Adrenal gland (tissue), 12 donors: ENCODE measurements around the gene TMEM147. TPM values are rescaled to one million over a fixed set of nuclear protein-coding genes. Genes with fewer than 3 reads are reported as not detected.

ENCODE experiments used
- DNase-seq, 7 donors: peaks; one replicate each; pipeline ENCODE4 v3.0.0-alpha.2; 2019 to 2020
- H3K27ac ChIP-seq, 5 donors: fragments of 200-600 bp; sonication (generic) in 4 of 5; 1 replicate in 3 of 5; 2 replicates in 2 of 5; pipeline versions ENCODE4 v1.5.1 to v1.8.0; 2016 to 2020; ENCODE audit warnings: mild to moderate bottlenecking in 1 of 5
- H3K27me3 ChIP-seq: fragments of 200-600 bp; 2 replicates; pipeline ENCODE4 v1.8.0; 2021
- H3K36me3 ChIP-seq, 2 donors: fragments of 200-600 bp; replicated peaks in 1 of 2; 1 replicate in 1 of 2; 2 replicates in 1 of 2; pipeline versions ENCODE4 v1.5.1 to v1.8.0; 2018 to 2022
- H3K4me1 ChIP-seq, 2 donors: fragments of 200-600 bp; replicated peaks in 1 of 2; 1 replicate in 1 of 2; 2 replicates in 1 of 2; pipeline versions ENCODE4 v1.5.1 to v1.8.0; 2018 to 2021
- H3K4me3 ChIP-seq, 4 donors: fragments of 200-600 bp; sonication (generic) in 3 of 4; one replicate each; pipeline ENCODE4 v1.5.1; 2016 to 2018
- H3K9me3 ChIP-seq, 3 donors: fragments of 200-600 bp; sonication (generic) in 1 of 3; replicated peaks in 1 of 3; 1 replicate in 2 of 3; 2 replicates in 1 of 3; pipeline versions ENCODE4 v1.5.1 to v1.8.0; 2016 to 2021
- POLR2A ChIP-seq, 2 donors: fragments of 450-650 bp; IDR thresholded peaks; one replicate each; pipeline ENCODE4 v1.6.1; 2017; ENCODE audit warnings: antibody characterized with exemption in 2 of 2, mild to moderate bottlenecking in 2 of 2, moderate library complexity in 1 of 2
- WGBS, 4 donors: extraction: QIAGEN DNeasy Blood & Tissue Kit in 2 of 4; methylation state at CpG; one replicate each; pipeline versions ENCODE4 v1.1.5 to v1.1.7; 2013 to 2017; 5-methylcytosine and 5-hydroxymethylcytosine counted together
- intact Hi-C, 2 donors: fragments of 100-400 bp; cut with DNase I; formaldehyde crosslinking; loops; one replicate each; pipeline versions ENCODE4 v1.14.1 to v1.15.0; 2022 to 2023
- polyA plus RNA-seq, 3 donors: library from polyadenylated mRNA; stranded (reverse); fragments of 200-250 nt in 2 of 3; fragments of 350-450 nt in 1 of 3; fragmentation: Illumina TruSeq in 1 of 3; extraction: RNeasy Lipid Tissue Mini Kit (QIAGEN cat#74804) in 1 of 3; gene quantifications; one replicate each; pipeline ENCODE4 v1.2.3, GENCODE V29; 2013 to 2014
- total RNA-seq, 9 donors: library from RNA; depleted of rRNA in 4 of 9; stranded (reverse); fragments of >200 nt in 4 of 9; fragments of 120-200 nt in 1 of 9; fragmentation: NEBNext Ultra II Directional in 1 of 9; extraction: Animal tissue kit (Norgen Biotek cat#: 25700) in 1 of 9; gene quantifications; one replicate each; pipeline versions ENCODE4 v1.1.0 to v1.2.4, GENCODE V29; 2013 to 2023
- TF ChIP-seq, protein P1 (sequence below), 6 experiments: fragments of 450-650 bp in 4 of 6; fragments of 200-600 bp in 2 of 6; sonication (generic) in 1 of 6; IDR thresholded peaks; 1 replicate in 5 of 6; 2 replicates in 1 of 6; pipeline versions ENCODE4 v1.5.1 to v1.8.0; 2016 to 2021; ENCODE audit warnings: antibody characterized with exemption in 6 of 6, mild to moderate bottlenecking in 2 of 6, moderate library complexity in 1 of 6
- donor health status: healthy with polysubstance abuse.
- donor health status: Bipolar disorder and iron deficiency.
- donor health status: DM: yes; HTN: yes; CAD: no.
- donor health status: DM: no; HTN: no; CAD: no.
- donor health status: DM: no; HTN: no; CAD: no.
- donor health status: DM: yes; HTN: yes; CAD: no.

The TMEM147 gene
- total and polyA plus RNA-seq, 12 donors = 86.5 to 261 (median 180) TPM

- Histone ChIP-seq H3K9me3 (no peaks in the 10 kb centered on the region), H3K36me3 (no peaks in the 10 kb centered on the region), H3K27ac (no peak overlapping the region), H3K27me3 (no peaks in the 10 kb centered on the region), H3K4me3 (no peak overlapping the region), H3K4me1 (peaks cover 6 to 10% of the 10 kb centered on the region in 2 donors)
- intact Hi-C loops = no loop called here
- TF ChIP-seq, protein P1, sequence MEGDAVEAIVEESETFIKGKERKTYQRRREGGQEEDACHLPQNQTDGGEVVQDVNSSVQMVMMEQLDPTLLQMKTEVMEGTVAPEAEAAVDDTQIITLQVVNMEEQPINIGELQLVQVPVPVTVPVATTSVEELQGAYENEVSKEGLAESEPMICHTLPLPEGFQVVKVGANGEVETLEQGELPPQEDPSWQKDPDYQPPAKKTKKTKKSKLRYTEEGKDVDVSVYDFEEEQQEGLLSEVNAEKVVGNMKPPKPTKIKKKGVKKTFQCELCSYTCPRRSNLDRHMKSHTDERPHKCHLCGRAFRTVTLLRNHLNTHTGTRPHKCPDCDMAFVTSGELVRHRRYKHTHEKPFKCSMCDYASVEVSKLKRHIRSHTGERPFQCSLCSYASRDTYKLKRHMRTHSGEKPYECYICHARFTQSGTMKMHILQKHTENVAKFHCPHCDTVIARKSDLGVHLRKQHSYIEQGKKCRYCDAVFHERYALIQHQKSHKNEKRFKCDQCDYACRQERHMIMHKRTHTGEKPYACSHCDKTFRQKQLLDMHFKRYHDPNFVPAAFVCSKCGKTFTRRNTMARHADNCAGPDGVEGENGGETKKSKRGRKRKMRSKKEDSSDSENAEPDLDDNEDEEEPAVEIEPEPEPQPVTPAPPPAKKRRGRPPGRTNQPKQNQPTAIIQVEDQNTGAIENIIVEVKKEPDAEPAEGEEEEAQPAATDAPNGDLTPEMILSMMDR (IDR thresholded peaks at IDR 0.05) = no peak
- no peak for TF ChIP-seq POLR2A (IDR thresholded peaks at IDR 0.05)
- WGBS, 4 donors = 76 to 91% (median 76%) methylated on average over 5 to 6 of the region's 6 CpGs
- no peak for DNase-seq
Measured at GRCh38 chr19:35560677-35561076, 15.3 kb downstream of the TMEM147 start.

DNA sequence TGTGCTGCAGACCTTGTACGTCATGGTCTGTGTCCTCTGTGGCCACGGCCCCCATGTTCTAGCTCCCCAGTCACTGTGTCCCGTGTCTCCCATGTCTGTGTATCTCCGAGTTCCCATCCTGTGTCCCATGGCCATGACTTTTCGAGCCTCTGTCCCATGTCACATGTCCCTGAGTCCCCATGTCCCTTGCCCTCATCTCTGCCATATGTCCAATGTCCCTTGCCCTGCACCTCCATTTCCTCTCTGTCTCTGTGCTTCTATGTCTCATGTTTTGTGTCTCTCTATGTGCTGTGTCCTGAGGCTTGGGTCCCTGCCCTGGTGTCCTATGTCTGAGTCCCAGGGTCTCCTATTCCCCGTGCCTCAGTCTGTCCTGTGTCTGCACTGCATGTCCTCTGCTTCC is 16.0 kb downstream of the TMEM147 start:
- intact Hi-C loops = no loop called here
- H3K4me3 ChIP-seq = no peak overlapping the region
- H3K9me3 ChIP-seq = no peaks in the 10 kb centered on the region
- DNase-seq = no peak
- H3K36me3 ChIP-seq = no peaks in the 10 kb centered on the region
- H3K27me3 ChIP-seq = no peaks in the 10 kb centered on the region
- TF ChIP-seq, protein P1 (IDR thresholded peaks at IDR 0.05) = no peak
- TF ChIP-seq POLR2A (IDR thresholded peaks at IDR 0.05) = no peak
- no peak overlapping the region for H3K27ac ChIP-seq
- 81 to 87% (median 85%) methylated on average over 6 of the region's 6 CpGs for WGBS, 4 donors
- H3K4me1 ChIP-seq = peaks cover 6 to 10% of the 10 kb centered on the region in 2 donors

DNA sequence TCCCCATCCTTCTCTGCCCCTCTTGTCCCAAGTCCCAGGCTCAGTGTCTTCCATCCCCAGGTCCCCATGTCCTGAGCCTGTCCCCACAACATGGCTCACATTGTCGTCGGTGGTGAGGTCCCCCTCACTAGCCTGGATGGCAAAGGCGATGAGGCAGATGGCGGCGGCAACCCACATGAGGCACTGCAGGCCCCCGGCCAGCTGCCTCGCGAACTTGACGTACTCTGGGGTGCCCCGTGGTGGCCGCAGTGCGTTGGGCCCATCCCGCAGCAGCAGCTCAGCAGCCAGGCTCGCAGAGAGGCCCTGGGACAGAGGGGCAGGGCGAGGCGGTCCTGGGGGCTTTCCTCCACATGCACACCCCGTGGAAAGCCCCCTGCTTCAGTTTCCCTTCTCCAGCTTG is 16.9 kb downstream of the TMEM147 start:
- DNase-seq = no peak
- TF ChIP-seq, protein P1 (IDR thresholded peaks at IDR 0.05) = no peak
- no peak for TF ChIP-seq POLR2A (IDR thresholded peaks at IDR 0.05)
- Histone ChIP-seq H3K27me3 (no peaks in the 10 kb centered on the region), H3K4me1 (peaks cover 6 to 10% of the 10 kb centered on the region in 2 donors), H3K36me3 (no peaks in the 10 kb centered on the region), H3K4me3 (no peak overlapping the region), H3K9me3 (no peaks in the 10 kb centered on the region), H3K27ac (no peak overlapping the region)
- 57 to 79% (median 77%) methylated on average over 11 to 17 of the region's 17 CpGs for WGBS, 4 donors
- intact Hi-C loops = no loop called here

DNA sequence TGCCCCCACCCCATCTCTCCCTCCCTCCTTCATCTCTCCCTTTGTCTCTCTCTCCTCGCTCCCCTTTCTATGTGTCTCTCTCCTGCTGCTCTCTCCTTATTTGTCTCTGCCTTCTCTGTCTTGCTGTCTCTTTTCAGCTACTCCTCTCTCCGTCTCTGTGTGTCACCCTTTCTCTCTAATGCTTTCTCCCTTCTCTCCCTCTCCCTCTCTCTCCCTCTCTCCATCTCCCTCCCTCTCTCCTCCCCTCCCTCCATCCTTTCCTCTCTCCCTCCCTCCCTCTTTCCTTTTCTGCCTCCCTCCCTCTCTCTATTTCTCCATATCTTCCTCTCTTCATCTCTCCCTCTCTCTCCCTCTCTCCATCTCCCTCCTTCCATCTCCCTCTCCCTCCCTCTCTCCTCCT is 17.4 kb downstream of the TMEM147 start:
- Histone ChIP-seq H3K4me3 (no peak overlapping the region), H3K9me3 (no peaks in the 10 kb centered on the region), H3K36me3 (no peaks in the 10 kb centered on the region), H3K27ac (no peak overlapping the region), H3K4me1 (peaks cover 6 to 10% of the 10 kb centered on the region in 2 donors), H3K27me3 (no peaks in the 10 kb centered on the region)
- 52 to 65% (median 63%) methylated on average over 2 of the region's 2 CpGs for WGBS, 4 donors
- no peak for TF ChIP-seq POLR2A (IDR thresholded peaks at IDR 0.05)
- TF ChIP-seq, protein P1 (IDR thresholded peaks at IDR 0.05) = no peak
- DNase-seq = peak in 1 of 7 donors; percentile 11
- intact Hi-C loops = no loop called here
